ENCODE measurements around the gene PA2G4.

PA2G4 gene

DNA sequence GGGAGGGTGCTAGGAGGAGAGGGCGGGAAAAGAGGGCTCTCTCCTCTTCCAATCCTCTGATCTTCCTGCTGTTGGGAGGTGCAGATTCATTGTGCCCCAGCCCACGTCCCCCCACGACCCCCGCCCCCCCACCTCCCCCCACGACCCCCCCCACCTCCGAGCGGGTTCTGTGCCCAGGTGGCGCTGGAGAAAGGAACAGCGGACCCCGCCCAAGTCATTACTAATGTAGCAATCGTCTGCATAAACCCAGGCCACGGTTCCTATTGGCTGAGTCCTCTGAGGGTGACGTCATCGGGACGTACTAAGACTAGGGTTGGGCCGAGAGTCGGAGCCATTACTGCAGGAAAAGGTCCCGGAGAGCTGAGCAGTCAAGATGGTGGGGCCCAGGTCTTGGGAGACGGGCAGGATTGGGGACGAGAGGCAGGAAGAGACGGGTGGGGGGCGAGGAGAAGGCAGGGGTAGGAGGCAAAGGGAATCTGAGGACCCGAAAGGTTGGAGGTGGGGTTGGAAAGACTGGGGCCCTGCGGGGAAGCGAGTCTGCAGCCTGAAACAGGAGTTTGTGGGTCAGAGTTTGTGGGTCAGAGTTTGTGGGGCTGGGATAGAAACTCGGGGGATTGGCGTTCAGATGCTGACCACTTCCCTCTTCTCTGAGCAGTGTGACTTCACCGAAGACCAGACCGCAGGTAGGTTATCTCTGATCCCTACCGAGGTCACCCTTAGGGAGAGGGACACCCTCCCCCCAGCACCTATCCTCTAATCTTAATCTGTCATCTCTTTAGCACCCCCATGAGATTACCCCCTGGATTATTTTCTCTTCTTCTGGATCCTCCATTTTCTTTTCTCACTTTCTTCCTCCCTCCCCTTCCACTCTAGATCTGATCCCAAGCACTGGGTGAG is 53.9 kb downstream of the PA2G4 start, which contains the start of gene MYL6:
Gene MYL6 (plus strand): TSS at position 331 of the 897 bp plus-strand sequence. CDS start 43 bp downstream, at position 374.
- peak within 1 kb of the TSS; percentile 80 for H3K4me3 ChIP-seq (ENCODE audit: low read depth, low read length)
- TF ChIP-seq CTCF (IDR thresholded peaks at IDR 0.05; ENCODE audit: insufficient read depth, low read depth, low read length, missing control alignments) = no peak
- DNase-seq (ENCODE audit: low read depth) = peak; percentile 98

DNA sequence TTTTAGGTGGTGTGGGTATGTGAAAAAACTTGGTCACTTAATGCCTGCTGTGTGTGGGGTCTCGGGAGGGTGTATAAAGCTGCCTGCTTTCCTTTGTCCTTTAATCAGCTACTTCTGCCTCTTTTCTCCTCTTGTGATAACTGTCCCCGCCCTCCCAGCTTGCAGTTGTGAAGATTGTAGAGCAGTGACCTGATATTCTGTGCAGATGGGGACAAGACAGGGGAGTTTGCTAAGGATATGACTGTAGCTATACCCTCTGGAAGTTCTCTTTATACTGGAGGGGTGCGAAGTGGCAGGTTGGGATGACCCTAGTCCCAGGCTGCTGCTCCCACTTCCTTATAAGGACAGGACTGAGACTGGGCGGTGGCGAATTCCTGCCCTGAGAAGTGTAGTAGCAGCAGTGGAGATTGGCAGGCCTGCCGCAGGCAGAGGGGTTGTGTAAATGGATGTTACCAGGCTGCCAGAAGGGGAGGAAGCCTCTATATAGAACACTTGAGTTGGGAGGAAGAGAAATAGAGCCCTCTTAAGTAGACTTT is 54.6 kb downstream of the PA2G4 start:
- TF ChIP-seq CTCF (IDR thresholded peaks at IDR 0.05; ENCODE audit: insufficient read depth, low read depth, low read length, missing control alignments) = no peak
- H3K4me3 ChIP-seq (ENCODE audit: low read depth, low read length) = peak overlapping the region; percentile 80
- DNase-seq (ENCODE audit: low read depth) = peak; percentile 59

GRCh38 chr12:56159482-56160192 is 55.3 kb downstream of the PA2G4 start:
- H3K4me3 ChIP-seq (ENCODE audit: low read depth, low read length) = peak overlapping the region; percentile 80
- no peak for TF ChIP-seq CTCF (IDR thresholded peaks at IDR 0.05; ENCODE audit: insufficient read depth, low read depth, low read length, missing control alignments)
- no peak for DNase-seq (ENCODE audit: low read depth)

- peak; percentile 61 for DNase-seq (ENCODE audit: low read depth)
Measured at GRCh38 chr12:56160193-56160763, 55.9 kb downstream of the PA2G4 start.

GRCh38 chr12:56160894-56161689 is 56.7 kb downstream of the PA2G4 start:
- H3K4me3 ChIP-seq (ENCODE audit: low read depth, low read length) = peak overlapping the region; percentile 80
- TF ChIP-seq CTCF (IDR thresholded peaks at IDR 0.05; ENCODE audit: insufficient read depth, low read depth, low read length, missing control alignments) = no peak
- DNase-seq (ENCODE audit: low read depth) = no peak

More at GRCh38 chr12:56160193-56160763, 55.9 kb downstream of the PA2G4 start:
- no peak for TF ChIP-seq CTCF (IDR thresholded peaks at IDR 0.05; ENCODE audit: insufficient read depth, low read depth, low read length, missing control alignments)
- H3K4me3 ChIP-seq (ENCODE audit: low read depth, low read length) = peak overlapping the region; percentile 80
